HCT116 (cell line): Measurements from ENCODE around the gene TNNI2. TPM values are rescaled to one million over a fixed set of nuclear protein-coding genes. Genes with fewer than 3 reads are reported as not detected.
A peak's percentile ranks its signal among the peaks of the same experiment; 100 is the strongest.

ENCODE experiments used
- ATAC-seq: fragments of 200-7000 bp; cut with Tn5 transposase; 2 replicates; pipeline ENCODE4 v1.9.1; 2020; ENCODE audit warnings: mild to moderate bottlenecking, moderate library complexity
- BruUV-seq: library from RNA; stranded (reverse); fragments of 400-500 nt; replicated peaks from 2 replicates; lab custom pipeline; 2021; lab: Mats Ljungman, UMichigan
- CTCF ChIA-PET: fragments of 300-600 bp; sonication (Branson Sonifier 250); formaldehyde crosslinking; loops from one replicate; lab custom pipeline; 2021; ENCODE audit warnings: antibody characterized with exemption; lab: Charles Lee
- POLR2A ChIA-PET: fragments of 300-600, 350-600 bp; sonication (Branson Sonifier 250); formaldehyde crosslinking; loops from one replicate; lab custom pipeline; 2021; ENCODE audit warnings: antibody characterized with exemption; lab: Charles Lee
- RAD21 ChIA-PET, 2 experiments: fragments of 300-600 bp; sonication (Branson Sonifier 250); formaldehyde crosslinking; loops; one replicate each; lab custom pipeline; 2023; ENCODE audit warnings: low total read pairs in 2 of 2; ENCODE audit not compliant: uncharacterized antibody in 2 of 2, unreplicated experiment in 2 of 2, low non-redundant PET in 1 of 2; lab: Charles Lee
- DNase-seq: peaks from one replicate; pipeline ENCODE4 v3.0.0-alpha.2; 2010; ENCODE audit warnings: low read depth, low spot score
- H2AFZ ChIP-seq: fragments of 200-600 bp; shearing (Covaris generic), sonication (generic); 2 replicates; pipeline ENCODE4 v1.6.1; 2017; ENCODE audit warnings: low read depth, mixed run types, mixed read lengths, antibody characterized with exemption, low read length; ENCODE audit not compliant: poor library complexity, severe bottlenecking
- H3K27ac ChIP-seq: 2 replicates; pipeline ENCODE4 v1.5.1; 2012; ENCODE audit warnings: low read depth, low read length
- H3K27me3 ChIP-seq: fragments of 200-600 bp; sonication (generic); 2 replicates; pipeline ENCODE4 v1.6.1; 2016; ENCODE audit warnings: mixed run types, low read length, mixed read lengths; ENCODE audit not compliant: insufficient read depth
- H3K36me3 ChIP-seq, 2 experiments: fragments of 200-500 bp in 1 of 2; fragments of 200-600 bp in 1 of 2; sonication (Bioruptor generic) in 1 of 2; sonication (generic) in 1 of 2; 2 replicates each; pipeline versions ENCODE4 v1.5.1 to v1.6.1; 2014 to 2016; ENCODE audit warnings: low read length in 2 of 2, inconsistent platforms in 1 of 2, mixed read lengths in 1 of 2, mixed run types in 1 of 2; ENCODE audit not compliant: insufficient read depth in 2 of 2, control insufficient read depth in 1 of 2
- H3K4me1 ChIP-seq, 2 experiments: fragments of 200-600 bp in 1 of 2; sonication (generic) in 1 of 2; 2 replicates each; pipeline versions ENCODE4 v1.5.1 to v1.6.1; 2012 to 2017; ENCODE audit warnings: low read length in 2 of 2, inconsistent platforms in 1 of 2, mild to moderate bottlenecking in 1 of 2, mixed read lengths in 1 of 2, mixed run types in 1 of 2, moderate library complexity in 1 of 2; ENCODE audit not compliant: insufficient read depth in 2 of 2, control insufficient read depth in 1 of 2
- H3K4me2 ChIP-seq: fragments of 200-600 bp; sonication (generic); 2 replicates; pipeline ENCODE4 v1.6.1; 2017; ENCODE audit warnings: mixed run types, low read length, mixed read lengths
- H3K4me3 ChIP-seq, 2 experiments: fragments of 200-600 bp in 1 of 2; sonication (generic) in 1 of 2; replicated peaks in 1 of 2; 2 replicates each; pipeline ENCODE4 v1.5.1; 2011 to 2016; ENCODE audit warnings: low read length in 2 of 2, control low read depth in 1 of 2, low read depth in 1 of 2, mild to moderate bottlenecking in 1 of 2, mixed read lengths in 1 of 2, mixed run types in 1 of 2
- H3K79me2 ChIP-seq: fragments of 200-600 bp; sonication (generic); 2 replicates; pipeline ENCODE4 v1.6.1; 2017; ENCODE audit warnings: mild to moderate bottlenecking, mixed run types, low read length, moderate library complexity, mixed read lengths; ENCODE audit not compliant: insufficient read depth
- H3K9ac ChIP-seq: fragments of 200-600 bp; sonication (generic); 2 replicates; pipeline ENCODE4 v1.6.1; 2016; ENCODE audit warnings: low read length, mixed read lengths
- H3K9me2 ChIP-seq: fragments of 200-600 bp; sonication (generic), shearing (Covaris generic); 2 replicates; pipeline ENCODE4 v1.6.1; 2017; ENCODE audit warnings: mixed run types, mild to moderate bottlenecking, moderate library complexity; ENCODE audit not compliant: insufficient read depth
- H3K9me3 ChIP-seq, 2 experiments: fragments of 200-500 bp in 1 of 2; fragments of 200-600 bp in 1 of 2; sonication (Bioruptor generic) in 1 of 2; sonication (generic) in 1 of 2; 2 replicates each; pipeline ENCODE4 v1.6.1; 2014 to 2017; ENCODE audit warnings: low read length in 2 of 2, mixed read lengths in 2 of 2, inconsistent platforms in 1 of 2, low read depth in 1 of 2, mild to moderate bottlenecking in 1 of 2, mixed run types in 1 of 2, moderate library complexity in 1 of 2; ENCODE audit not compliant: control insufficient read depth in 1 of 2, insufficient read depth in 1 of 2
- H4K20me1 ChIP-seq: fragments of 200-600 bp; sonication (generic), shearing (Covaris generic); 2 replicates; pipeline ENCODE4 v1.6.1; 2017; ENCODE audit warnings: mixed run types, mild to moderate bottlenecking, moderate library complexity; ENCODE audit not compliant: insufficient read depth
- ATF3 ChIP-seq: IDR thresholded peaks from 2 replicates; pipeline ENCODE4 v1.6.1; 2012
- CBX3 ChIP-seq: IDR thresholded peaks from 2 replicates; pipeline ENCODE4 v1.6.1; 2012; ENCODE audit warnings: low read depth
- EZH2 ChIP-seq: fragments of 200-600 bp; sonication (generic); IDR thresholded peaks from 2 replicates; pipeline ENCODE4 v1.6.1; 2017; ENCODE audit warnings: antibody characterized with exemption, mixed run types
- EZH2phosphoT487 ChIP-seq: fragments of 200-600 bp; IDR thresholded peaks from 2 replicates; pipeline ENCODE4 v1.6.1; 2018; ENCODE audit warnings: antibody characterized with exemption, borderline replicate concordance
- FOSL1 ChIP-seq: IDR thresholded peaks from 2 replicates; pipeline ENCODE4 v1.6.1; 2012; ENCODE audit warnings: low read depth
- JUND ChIP-seq: IDR thresholded peaks from 2 replicates; pipeline ENCODE4 v1.6.1; 2012
- POLR2A ChIP-seq: IDR thresholded peaks from 2 replicates; pipeline ENCODE4 v1.7.0; 2011; ENCODE audit warnings: borderline replicate concordance; ENCODE audit not compliant: insufficient read depth, insufficient read length; ENCODE audit errors: extremely low read depth
- REST ChIP-seq: IDR thresholded peaks from 2 replicates; pipeline ENCODE4 v1.6.1; 2012; ENCODE audit warnings: low read depth
- SIN3A ChIP-seq: IDR thresholded peaks from 2 replicates; pipeline ENCODE4 v1.6.1; 2012; ENCODE audit warnings: low read depth
- TCF7L2 ChIP-seq: IDR thresholded peaks from 2 replicates; pipeline ENCODE4 v1.7.0; 2011; ENCODE audit warnings: borderline replicate concordance, inconsistent platforms; ENCODE audit not compliant: insufficient read depth, insufficient read length; ENCODE audit errors: extremely low read depth
- YY1 ChIP-seq: IDR thresholded peaks from 2 replicates; pipeline ENCODE4 v1.6.1; 2011; ENCODE audit warnings: low read length, low read depth, moderate library complexity, mild to moderate bottlenecking; ENCODE audit not compliant: insufficient replicate concordance; ENCODE audit errors: extremely low read depth
- ZFX ChIP-seq: fragments of 450-650 bp; IDR thresholded peaks from 2 replicates; pipeline ENCODE4 v1.6.1; 2017
- ZNF274 ChIP-seq: fragments of 200-500 bp; sonication (Bioruptor generic); IDR thresholded peaks from 2 replicates; pipeline ENCODE4 v1.6.1; 2014; ENCODE audit warnings: mild to moderate bottlenecking, low read depth, low read length, inconsistent platforms
- intact Hi-C: fragments of 100-400 bp; cut with micrococcal nuclease; formaldehyde crosslinking; loops from 2 replicates; pipeline ENCODE4 v1.10.0; 2022
- total RNA-seq: library from RNA; stranded (reverse); gene quantifications from one replicate; pipeline ENCODE4 v1.2.1, GENCODE V29; 2021; ENCODE audit not compliant: unreplicated experiment

TNNI2 gene
- total RNA-seq, 1 experiment from 2014 or later: not detected

GRCh38 chr11:1830322-1831223, 8.2 kb upstream of the TNNI2 start:
- no peak for ATAC-seq
- intact Hi-C loops: no loop called here
- POLR2A ChIA-PET: no interaction called here
- Histone ChIP-seq H2AFZ (no peak overlapping the region), H3K36me3 (no peaks in the 10 kb centered on the region), H3K27me3 (no peaks in the 10 kb centered on the region), H3K79me2 (no peaks in the 10 kb centered on the region), H3K4me1 (peaks cover 69 to 96% of the 10 kb centered on the region in 2 experiments), H3K9ac (no peak overlapping the region), H3K4me2 (peak overlapping the region; percentile 19; the same call in 1 of the 2 replicates), H3K4me3 (no peak overlapping the region), H3K27ac (peak overlapping the region; percentile 12; the same call in 1 of the 2 replicates), H3K9me2 (no peaks in the 10 kb centered on the region), H4K20me1 (no peaks in the 10 kb centered on the region), H3K9me3 (no peaks in the 10 kb centered on the region)
- CTCF ChIA-PET: interaction anchor here (0.6 to 5.0 kb wide), 4 partner anchors 137 to 983 kb away, joined by 3 to 259 read pairs (median 6); no protein-coding TSS in a partner anchor
- BruUV-seq: no TSS peak
- TF ChIP-seq EZH2 (no peak), ZNF274 (no peak), FOSL1 (no peak), POLR2A (no peak), EZH2phosphoT487 (no peak), TCF7L2 (no peak), YY1 (no peak), ATF3 (no peak), SIN3A (no peak), CBX3 (no peak), ZFX (no peak), JUND (no peak), REST (no peak)
- no peak for DNase-seq
- RAD21 ChIA-PET: no interaction called here
